Kidney epithelial cell (primary cell): Measurements from ENCODE around the gene SPTB. TPM values are rescaled to one million over a fixed set of nuclear protein-coding genes. Genes with fewer than 3 reads are reported as not detected.

ENCODE experiments used
- DNase-seq: peaks from one replicate; pipeline ENCODE4 v3.0.0-alpha.2; 2010; ENCODE audit warnings: low read depth
- H3K27me3 ChIP-seq: 2 replicates; pipeline ENCODE4 v1.6.0; 2011; ENCODE audit warnings: low read length; ENCODE audit not compliant: control insufficient read depth, insufficient read depth
- H3K36me3 ChIP-seq: 2 replicates; pipeline ENCODE4 v1.5.1; 2011; ENCODE audit warnings: low read length; ENCODE audit not compliant: control insufficient read depth, insufficient read depth
- H3K4me3 ChIP-seq: 2 replicates; pipeline ENCODE4 v1.5.1; 2011; ENCODE audit warnings: low read depth, mild to moderate bottlenecking, control low read depth, low read length
- total RNA-seq: library from RNA; depleted of rRNA; stranded (reverse); fragments of >200 nt; gene quantifications from 2 replicates; pipeline ENCODE4 v1.2.3, GENCODE V29; 2015
- TF ChIP-seq, protein P1 (sequence below): IDR thresholded peaks from 2 replicates; pipeline ENCODE4 v1.5.1; 2011; ENCODE audit warnings: mild to moderate bottlenecking, moderate library complexity, low read length, control low read depth, inconsistent platforms; ENCODE audit not compliant: insufficient read depth, poor library complexity, severe bottlenecking

SPTB gene
- total RNA-seq, 1 donor from 2014 or later, result 0.54 TPM

DNA sequence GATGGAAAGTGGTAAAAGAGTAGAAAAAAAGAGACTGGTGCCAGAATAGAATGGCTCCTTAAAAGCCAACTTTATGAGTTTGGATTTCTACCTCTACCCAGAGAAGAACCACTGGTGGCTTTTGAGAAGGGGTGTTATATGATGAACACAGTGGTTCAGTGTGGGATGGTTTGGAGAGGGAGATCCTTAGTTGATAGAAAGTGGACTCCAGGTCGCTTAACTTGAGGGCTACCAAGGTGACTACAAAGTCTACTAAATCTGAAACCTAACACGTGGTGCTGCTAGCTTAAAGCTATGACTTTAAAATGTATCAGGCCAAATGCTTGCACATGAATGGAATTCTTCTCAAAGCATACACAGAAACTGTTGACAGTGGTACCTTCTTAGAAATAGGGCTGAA, 8.4 kb downstream of the SPTB start:
- DNase-seq, result no peak
- TF ChIP-seq, protein P1, sequence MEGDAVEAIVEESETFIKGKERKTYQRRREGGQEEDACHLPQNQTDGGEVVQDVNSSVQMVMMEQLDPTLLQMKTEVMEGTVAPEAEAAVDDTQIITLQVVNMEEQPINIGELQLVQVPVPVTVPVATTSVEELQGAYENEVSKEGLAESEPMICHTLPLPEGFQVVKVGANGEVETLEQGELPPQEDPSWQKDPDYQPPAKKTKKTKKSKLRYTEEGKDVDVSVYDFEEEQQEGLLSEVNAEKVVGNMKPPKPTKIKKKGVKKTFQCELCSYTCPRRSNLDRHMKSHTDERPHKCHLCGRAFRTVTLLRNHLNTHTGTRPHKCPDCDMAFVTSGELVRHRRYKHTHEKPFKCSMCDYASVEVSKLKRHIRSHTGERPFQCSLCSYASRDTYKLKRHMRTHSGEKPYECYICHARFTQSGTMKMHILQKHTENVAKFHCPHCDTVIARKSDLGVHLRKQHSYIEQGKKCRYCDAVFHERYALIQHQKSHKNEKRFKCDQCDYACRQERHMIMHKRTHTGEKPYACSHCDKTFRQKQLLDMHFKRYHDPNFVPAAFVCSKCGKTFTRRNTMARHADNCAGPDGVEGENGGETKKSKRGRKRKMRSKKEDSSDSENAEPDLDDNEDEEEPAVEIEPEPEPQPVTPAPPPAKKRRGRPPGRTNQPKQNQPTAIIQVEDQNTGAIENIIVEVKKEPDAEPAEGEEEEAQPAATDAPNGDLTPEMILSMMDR, result no peak
- no peak overlapping the region for H3K4me3 ChIP-seq
- peaks cover 5% of the 10 kb centered on the region for H3K27me3 ChIP-seq
- H3K36me3 ChIP-seq, result no peaks in the 10 kb centered on the region

DNA sequence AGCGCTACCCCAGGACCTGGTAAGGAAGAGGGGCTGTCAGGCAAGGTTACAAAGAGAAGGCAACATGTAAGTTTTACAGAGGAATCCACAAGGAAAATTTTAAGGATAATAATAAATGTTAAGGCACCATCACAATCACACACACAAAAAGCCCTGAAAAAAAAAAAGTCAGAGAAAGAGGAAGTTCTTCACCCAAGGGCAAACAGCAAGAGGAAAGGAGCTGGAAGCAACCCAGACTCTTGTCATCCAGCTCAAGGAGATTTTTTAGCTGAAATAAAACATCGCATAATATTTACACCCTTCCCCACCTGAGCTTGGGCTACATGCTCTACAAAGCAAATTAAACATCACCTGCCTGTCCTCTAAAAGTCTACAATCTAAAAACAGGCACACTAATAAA, 9.5 kb downstream of the SPTB start:
- no peak for DNase-seq
- no peak overlapping the region for H3K4me3 ChIP-seq
- peaks cover 2% of the 10 kb centered on the region for H3K27me3 ChIP-seq
- no peaks in the 10 kb centered on the region for H3K36me3 ChIP-seq
- TF ChIP-seq, protein P1, result no peak

DNA sequence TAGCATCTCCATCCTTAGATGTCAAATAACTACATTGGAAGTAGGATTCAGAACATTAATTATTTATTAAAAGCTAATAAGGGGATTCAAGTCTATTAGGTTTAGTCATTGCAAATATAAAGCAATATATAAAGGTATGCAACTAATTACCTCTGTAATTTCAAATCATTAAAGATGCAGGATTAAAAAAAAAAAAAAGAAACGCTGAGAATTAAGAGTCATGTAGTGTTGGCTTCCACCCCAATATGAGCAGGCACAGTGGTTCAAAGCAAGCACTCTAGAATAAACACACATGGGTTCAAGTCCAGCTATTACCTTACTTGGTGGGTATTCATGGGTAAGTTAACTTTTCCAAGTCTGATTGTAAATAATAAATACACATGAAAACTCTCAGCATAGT, 10.9 kb downstream of the SPTB start:
- TF ChIP-seq, protein P1, result no peak
- no peaks in the 10 kb centered on the region for H3K36me3 ChIP-seq
- DNase-seq, result no peak
- no peak overlapping the region for H3K4me3 ChIP-seq
- peaks cover 2% of the 10 kb centered on the region for H3K27me3 ChIP-seq

DNA sequence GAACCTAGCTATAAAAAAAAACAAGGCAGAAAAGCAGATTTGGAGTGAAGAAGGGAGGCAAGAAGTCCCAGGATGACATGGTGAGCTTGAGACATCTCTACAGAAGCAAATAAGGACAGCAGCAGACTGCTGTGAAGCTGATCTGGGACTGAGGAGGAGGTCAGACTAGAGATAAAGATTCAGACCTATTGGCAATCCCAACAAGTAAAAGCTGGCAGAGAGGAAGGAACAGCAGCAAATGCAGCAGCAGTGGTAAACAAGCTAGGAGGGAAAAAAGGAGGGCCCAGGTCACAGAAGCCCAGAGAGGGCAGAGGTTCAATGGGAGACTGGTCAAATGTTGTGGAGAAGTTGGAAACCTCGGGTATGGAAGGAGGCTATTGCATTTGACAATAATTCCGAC, 11.3 kb downstream of the SPTB start:
- Histone ChIP-seq H3K36me3 (no peaks in the 10 kb centered on the region), H3K27me3 (peaks cover 2% of the 10 kb centered on the region), H3K4me3 (no peak overlapping the region)
- TF ChIP-seq, protein P1, result no peak
- DNase-seq, result no peak

DNA sequence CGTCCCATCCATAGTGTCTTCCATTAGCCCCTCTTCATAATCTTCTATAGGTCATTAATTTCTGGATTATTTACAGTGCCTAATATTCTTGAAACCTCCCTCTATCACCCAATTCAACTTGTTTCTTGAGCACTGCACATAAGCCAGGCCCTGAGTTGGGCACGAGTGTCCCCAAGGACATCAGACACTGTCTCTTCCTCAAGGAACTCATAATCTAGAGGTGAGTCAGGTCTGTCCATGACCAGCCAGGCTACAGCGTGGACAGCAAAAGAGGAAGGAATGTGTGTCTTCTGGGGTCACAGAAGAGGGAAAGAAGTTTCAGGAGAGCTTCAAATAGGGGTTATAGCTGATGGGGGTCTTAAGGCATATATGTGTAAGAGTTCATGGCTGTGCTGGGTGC, 12.5 kb downstream of the SPTB start:
- H3K36me3 ChIP-seq, result no peaks in the 10 kb centered on the region
- peaks cover 2% of the 10 kb centered on the region for H3K27me3 ChIP-seq
- no peak for DNase-seq
- H3K4me3 ChIP-seq, result no peak overlapping the region
- TF ChIP-seq, protein P1, result no peak

DNA sequence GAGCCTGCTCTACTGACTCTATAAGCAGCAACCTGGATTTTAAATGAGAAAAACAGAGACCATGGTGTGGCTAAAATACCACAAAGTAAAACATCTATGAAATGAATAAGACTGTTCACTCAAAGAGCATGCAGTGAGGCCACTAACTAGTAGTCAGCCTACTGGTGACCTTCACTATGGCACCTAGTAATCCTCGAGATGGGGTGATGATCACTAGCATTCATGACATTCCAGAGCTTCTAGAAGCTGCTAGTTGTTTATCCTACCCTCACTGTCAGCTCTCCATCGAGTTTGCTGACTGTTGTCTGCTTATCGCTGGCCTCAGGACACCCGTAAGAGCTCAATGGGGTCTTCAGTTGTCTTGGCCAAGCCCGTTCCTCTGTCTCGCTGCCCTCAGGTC, 13.7 kb downstream of the SPTB start:
- TF ChIP-seq, protein P1, result no peak
- Histone ChIP-seq H3K36me3 (no peaks in the 10 kb centered on the region), H3K4me3 (no peak overlapping the region), H3K27me3 (peaks cover 5% of the 10 kb centered on the region)
- no peak for DNase-seq
